GM06990 (cell line): ENCODE measurements around the gene NXPH4.

Source experiments
- DNase-seq: peaks from one replicate; pipeline ENCODE4 v3.0.0-alpha.2; 2011; ENCODE audit not compliant: insufficient read length; ENCODE audit errors: extremely low read depth
- H3K27me3 ChIP-seq: replicated peaks from 2 replicates; pipeline ENCODE4 v1.6.0; 2011; ENCODE audit warnings: low read length; ENCODE audit not compliant: control insufficient read depth, insufficient read depth
- H3K36me3 ChIP-seq: 2 replicates; pipeline ENCODE4 v1.5.1; 2011; ENCODE audit warnings: low read length; ENCODE audit not compliant: control insufficient read depth, insufficient read depth
- H3K4me3 ChIP-seq: replicated peaks from 2 replicates; pipeline ENCODE4 v1.5.1; 2011; ENCODE audit warnings: low read depth, mild to moderate bottlenecking, control low read depth, low read length
- TF ChIP-seq, protein P1 (sequence below): IDR thresholded peaks from 2 replicates; pipeline ENCODE4 v1.5.1; 2011; ENCODE audit warnings: low read length, control low read depth, mild to moderate bottlenecking, inconsistent platforms; ENCODE audit not compliant: insufficient read depth, poor library complexity, severe bottlenecking

The NXPH4 gene

GRCh38 chr12:57181072-57181471 is 35.5 kb upstream of the NXPH4 start:
- no peak overlapping the region for H3K4me3 ChIP-seq
- TF ChIP-seq, protein P1, sequence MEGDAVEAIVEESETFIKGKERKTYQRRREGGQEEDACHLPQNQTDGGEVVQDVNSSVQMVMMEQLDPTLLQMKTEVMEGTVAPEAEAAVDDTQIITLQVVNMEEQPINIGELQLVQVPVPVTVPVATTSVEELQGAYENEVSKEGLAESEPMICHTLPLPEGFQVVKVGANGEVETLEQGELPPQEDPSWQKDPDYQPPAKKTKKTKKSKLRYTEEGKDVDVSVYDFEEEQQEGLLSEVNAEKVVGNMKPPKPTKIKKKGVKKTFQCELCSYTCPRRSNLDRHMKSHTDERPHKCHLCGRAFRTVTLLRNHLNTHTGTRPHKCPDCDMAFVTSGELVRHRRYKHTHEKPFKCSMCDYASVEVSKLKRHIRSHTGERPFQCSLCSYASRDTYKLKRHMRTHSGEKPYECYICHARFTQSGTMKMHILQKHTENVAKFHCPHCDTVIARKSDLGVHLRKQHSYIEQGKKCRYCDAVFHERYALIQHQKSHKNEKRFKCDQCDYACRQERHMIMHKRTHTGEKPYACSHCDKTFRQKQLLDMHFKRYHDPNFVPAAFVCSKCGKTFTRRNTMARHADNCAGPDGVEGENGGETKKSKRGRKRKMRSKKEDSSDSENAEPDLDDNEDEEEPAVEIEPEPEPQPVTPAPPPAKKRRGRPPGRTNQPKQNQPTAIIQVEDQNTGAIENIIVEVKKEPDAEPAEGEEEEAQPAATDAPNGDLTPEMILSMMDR = no peak
- H3K36me3 ChIP-seq = no peaks in the 10 kb centered on the region
- peaks cover 1% of the 10 kb centered on the region; the same call in 1 of the 2 replicates for H3K27me3 ChIP-seq
- DNase-seq = no peak

- H3K27me3 ChIP-seq = peaks cover 1% of the 10 kb centered on the region; the same call in 1 of the 2 replicates
- H3K36me3 ChIP-seq = no peaks in the 10 kb centered on the region
- H3K4me3 ChIP-seq = no peak overlapping the region
- TF ChIP-seq, protein P1 = no peak
- no peak for DNase-seq
These were observed 34.9 kb upstream of the NXPH4 start for GRCh38 chr12:57181561-57182155.

DNA sequence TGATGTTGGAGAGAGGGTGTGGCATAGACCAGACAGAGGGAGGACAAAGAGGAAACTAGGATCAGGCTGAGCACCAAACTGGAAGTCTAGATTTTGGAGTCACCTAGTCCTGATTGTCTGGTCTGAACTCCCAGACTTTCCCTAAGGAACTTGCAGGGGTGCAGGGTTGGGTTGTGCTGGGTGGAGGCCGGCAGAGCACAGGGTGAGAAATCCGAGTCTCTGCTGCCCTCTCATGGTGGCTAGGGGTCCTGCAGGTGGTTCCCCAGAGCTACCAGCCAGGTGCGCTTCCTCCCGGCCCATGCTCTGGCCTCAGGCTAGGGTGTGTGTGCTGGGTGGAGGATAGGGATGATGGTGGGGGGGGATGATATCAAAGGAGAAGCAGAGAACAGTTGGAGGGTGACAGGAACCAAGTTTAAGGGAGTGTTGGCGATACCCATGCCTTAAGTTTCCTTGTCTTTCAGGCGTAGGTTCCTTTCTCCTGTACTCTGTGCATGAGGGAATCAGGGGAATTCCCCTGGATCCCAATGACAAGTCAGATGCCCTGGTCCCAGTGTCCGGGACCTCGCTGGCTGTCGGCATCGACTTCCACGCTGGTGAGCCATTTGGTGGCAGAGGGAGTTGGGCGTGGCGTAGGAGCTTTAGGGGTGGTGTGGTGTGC is 33.5 kb upstream of the NXPH4 start:
- Histone ChIP-seq H3K27me3 (peaks cover 1% of the 10 kb centered on the region; the same call in 1 of the 2 replicates), H3K36me3 (no peaks in the 10 kb centered on the region), H3K4me3 (no peak overlapping the region)
- TF ChIP-seq, protein P1 = peak; percentile 92
- peak; percentile 44 for DNase-seq

GRCh38 chr12:57183939-57184725 is 32.5 kb upstream of the NXPH4 start:
- H3K27me3 ChIP-seq = peaks cover 1% of the 10 kb centered on the region; the same call in 1 of the 2 replicates
- no peak overlapping the region for H3K4me3 ChIP-seq
- no peaks in the 10 kb centered on the region for H3K36me3 ChIP-seq
- DNase-seq = no peak
- TF ChIP-seq, protein P1 = no peak

DNA sequence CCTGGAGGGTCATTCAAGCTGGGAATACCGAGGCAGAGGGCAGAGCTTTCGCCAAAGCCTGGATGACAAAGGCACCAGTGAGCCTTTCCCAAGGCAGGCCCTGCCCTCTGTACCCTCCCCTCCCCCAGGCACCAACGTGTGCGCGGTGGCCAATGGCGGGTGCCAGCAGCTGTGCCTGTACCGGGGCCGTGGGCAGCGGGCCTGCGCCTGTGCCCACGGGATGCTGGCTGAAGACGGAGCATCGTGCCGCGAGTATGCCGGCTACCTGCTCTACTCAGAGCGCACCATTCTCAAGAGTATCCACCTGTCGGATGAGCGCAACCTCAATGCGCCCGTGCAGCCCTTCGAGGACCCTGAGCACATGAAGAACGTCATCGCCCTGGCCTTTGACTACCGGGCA is 31.2 kb upstream of the NXPH4 start:
- Histone ChIP-seq H3K36me3 (no peaks in the 10 kb centered on the region), H3K27me3 (peaks cover 1% of the 10 kb centered on the region; the same call in 1 of the 2 replicates), H3K4me3 (no peak overlapping the region)
- TF ChIP-seq, protein P1 = no peak
- no peak for DNase-seq
